Stimulated activated CD4-positive, alpha-beta T cell treated with anti-CD3 and anti-CD28 coated beads, Interleukin-4, amount 100 ng/mL, for 1 hour (primary cell): ENCODE data around the gene OR4C15.

Experiments used
- DNase-seq: peaks from one replicate; pipeline ENCODE4 v3.0.0-alpha.2; 2020

The OR4C15 gene

GRCh38 chr11:55554169-55554568, at the start of gene OR4C15:
Gene OR4C15 (plus strand): TSS chr11:55554469. CDS start chr11:55554469, 0 bp downstream.
- no peak for DNase-seq

- no peak for DNase-seq
These were observed 17.6 kb downstream of the OR4C15 start, which contains the start of gene OR4C16 for GRCh38 chr11:55571828-55572227. Gene OR4C16 (plus strand): TSS chr11:55572128. CDS start chr11:55572128, 0 bp downstream.

GRCh38 chr11:55572548-55572947, 18.3 kb downstream of the OR4C15 start:
- DNase-seq = no peak
